HK-2 (cell line): ENCODE data around the gene FOXP3.

Experiments
- DNase-seq: peaks from one replicate; pipeline ENCODE4 v3.0.0-alpha.2; 2018; ENCODE audit not compliant: unreplicated experiment

Gene FOXP3

GRCh38 chrX:49250066-49250465 is 14.4 kb downstream of the FOXP3 start:
- no peak for DNase-seq

GRCh38 chrX:49249616-49250015 is 14.9 kb downstream of the FOXP3 start:
- DNase-seq, result no peak

- no peak for DNase-seq
These were observed 15.4 kb downstream of the FOXP3 start for GRCh38 chrX:49249071-49249470.

- DNase-seq, result no peak
These were observed 16.3 kb downstream of the FOXP3 start for GRCh38 chrX:49247916-49248811.

GRCh38 chrX:49247346-49247745 is 17.2 kb downstream of the FOXP3 start:
- DNase-seq, result no peak

GRCh38 chrX:49246541-49246940 is 18.0 kb downstream of the FOXP3 start:
- no peak for DNase-seq

GRCh38 chrX:49244207-49244606 is 20.3 kb downstream of the FOXP3 start:
- DNase-seq, result no peak

GRCh38 chrX:49243166-49243565 is 21.3 kb downstream of the FOXP3 start:
- DNase-seq, result no peak

GRCh38 chrX:49242545-49243066 is 21.9 kb downstream of the FOXP3 start:
- DNase-seq, result no peak

- no peak for DNase-seq
These were observed 25.8 kb downstream of the FOXP3 start for GRCh38 chrX:49238735-49239134.

- DNase-seq, result no peak
These were observed 27.4 kb downstream of the FOXP3 start for GRCh38 chrX:49237060-49237459.

- DNase-seq, result no peak
These were observed 30.5 kb downstream of the FOXP3 start for GRCh38 chrX:49233887-49234555.

GRCh38 chrX:49233176-49233575 is 31.3 kb downstream of the FOXP3 start, which contains the start of gene CACNA1F:
CACNA1F (minus strand) TSS chrX:49233340; CDS start chrX:49233309, 31 bp downstream.
- no peak for DNase-seq

- no peak for DNase-seq
These were observed 32.0 kb downstream of the FOXP3 start for GRCh38 chrX:49232525-49232924.

GRCh38 chrX:49231333-49232000 is 33.0 kb downstream of the FOXP3 start:
- DNase-seq, result no peak

- no peak for DNase-seq
These were observed 33.8 kb downstream of the FOXP3 start for GRCh38 chrX:49230500-49231232.

GRCh38 chrX:49228185-49228584 is 36.3 kb downstream of the FOXP3 start:
- DNase-seq, result no peak

- no peak for DNase-seq
These were observed 36.8 kb downstream of the FOXP3 start for GRCh38 chrX:49227726-49228125.

- DNase-seq, result no peak
These were observed 37.6 kb downstream of the FOXP3 start for GRCh38 chrX:49226946-49227345.

- DNase-seq, result no peak
These were observed 38.7 kb downstream of the FOXP3 start for GRCh38 chrX:49225858-49226257.

GRCh38 chrX:49221868-49222267 is 42.6 kb downstream of the FOXP3 start:
- DNase-seq, result no peak

GRCh38 chrX:49220100-49220499 is 44.4 kb downstream of the FOXP3 start:
- DNase-seq, result no peak
